GM21447 (cell line): ENCODE results near the gene EHBP1.

Source experiments
- ATAC-seq: cut with Tn5 transposase; IDR thresholded peaks from one replicate; pipeline ENCODE4 v1.9.1; 2021; ENCODE audit not compliant: unreplicated experiment

EHBP1 gene

GRCh38 chr2:62812921-62813825, 107.7 kb downstream of the EHBP1 start:
- ATAC-seq: no peak

GRCh38 chr2:62814123-62814522, 108.6 kb downstream of the EHBP1 start:
- no peak for ATAC-seq

- ATAC-seq: no peak
Observed at GRCh38 chr2:62817348-62817747, 111.8 kb downstream of the EHBP1 start.

GRCh38 chr2:62817995-62818713, 112.6 kb downstream of the EHBP1 start:
- no peak for ATAC-seq

GRCh38 chr2:62822549-62822948, 117.0 kb downstream of the EHBP1 start:
- ATAC-seq: no peak

- ATAC-seq: no peak
Observed at GRCh38 chr2:62824388-62824787, 118.9 kb downstream of the EHBP1 start.

- ATAC-seq: no peak
Observed at GRCh38 chr2:62826141-62826540, 120.6 kb downstream of the EHBP1 start.

- ATAC-seq: no peak
Observed at GRCh38 chr2:62826953-62827675, 121.6 kb downstream of the EHBP1 start.

- no peak for ATAC-seq
Observed at GRCh38 chr2:62831729-62832128, 126.2 kb downstream of the EHBP1 start.

- ATAC-seq: no peak
Observed at GRCh38 chr2:62844311-62845090, 139.0 kb downstream of the EHBP1 start.

GRCh38 chr2:62845256-62845655, 139.7 kb downstream of the EHBP1 start:
- no peak for ATAC-seq

- ATAC-seq: no peak
Observed at GRCh38 chr2:62852254-62852653, 146.7 kb downstream of the EHBP1 start.

GRCh38 chr2:62854600-62855514, 149.3 kb downstream of the EHBP1 start:
- no peak for ATAC-seq

- ATAC-seq: no peak
Observed at GRCh38 chr2:62856228-62857040, 150.9 kb downstream of the EHBP1 start.

- no peak for ATAC-seq
Observed at GRCh38 chr2:62857139-62857931, 151.8 kb downstream of the EHBP1 start.

GRCh38 chr2:62858231-62858832, 152.8 kb downstream of the EHBP1 start:
- ATAC-seq: no peak

- ATAC-seq: no peak
Observed at GRCh38 chr2:62868947-62869346, 163.4 kb downstream of the EHBP1 start.

- ATAC-seq: no peak
Observed at GRCh38 chr2:62870966-62871365, 165.5 kb downstream of the EHBP1 start.
